ENCODE data around the gene ACVR1B. TPM values are rescaled to one million over a fixed set of nuclear protein-coding genes. Genes with fewer than 3 reads are reported as not detected.
A peak's percentile ranks its signal among the peaks of the same experiment; 100 is the strongest.

ACVR1B gene
- 52.6 TPM for polyA plus RNA-seq (ENCODE audit: insufficient read length)
- long read RNA-seq, donor 1, full-length matches to known transcripts = 26 of 106 reads
- long read RNA-seq, donor 1, partial matches to known transcripts = 80 of 106 reads
- long read RNA-seq, donor 1, other reads (novel, unspliced or antisense) = 0 of 106 reads
- long read RNA-seq, donor 2, full-length matches to known transcripts = 20 of 20 reads
- long read RNA-seq, donor 2, partial matches to known transcripts = 0 of 20 reads
- long read RNA-seq, donor 2, other reads (novel, unspliced or antisense) = 0 of 20 reads
- long read RNA-seq, donor 3, full-length matches to known transcripts = 8 of 43 reads
- long read RNA-seq, donor 3, partial matches to known transcripts = 35 of 43 reads
- long read RNA-seq, donor 3, other reads (novel, unspliced or antisense) = 0 of 43 reads
- long read RNA-seq, donor 4, full-length matches to known transcripts = 1 of 1 reads
- long read RNA-seq, donor 4, partial matches to known transcripts = 0 of 1 reads
- long read RNA-seq, donor 4, other reads (novel, unspliced or antisense) = 0 of 1 reads
- long read RNA-seq, donor 5, full-length matches to known transcripts = 14 of 14 reads
- long read RNA-seq, donor 5, partial matches to known transcripts = 0 of 14 reads
- long read RNA-seq, donor 5, other reads (novel, unspliced or antisense) = 0 of 14 reads
- long read RNA-seq, donor 6, full-length matches to known transcripts = 16 of 16 reads
- long read RNA-seq, donor 6, partial matches to known transcripts = 0 of 16 reads
- long read RNA-seq, donor 6, other reads (novel, unspliced or antisense) = 0 of 16 reads
- long read RNA-seq, donor 7, full-length matches to known transcripts = 24 of 24 reads
- long read RNA-seq, donor 7, partial matches to known transcripts = 0 of 24 reads
- long read RNA-seq, donor 7, other reads (novel, unspliced or antisense) = 0 of 24 reads
- long read RNA-seq, donor 8, full-length matches to known transcripts = 4 of 4 reads
- long read RNA-seq, donor 8, partial matches to known transcripts = 0 of 4 reads
- long read RNA-seq, donor 8, other reads (novel, unspliced or antisense) = 0 of 4 reads

- peak; percentile 81 for DNase-seq
Observed at GRCh38 chr12:51951199-51951842, at the start of gene ACVR1B. ACVR1B (plus strand) TSS chr12:51951699; CDS start chr12:51951744, 45 bp downstream.

- DNase-seq = no peak
Observed at GRCh38 chr12:51901881-51902280, 49.6 kb upstream of the ACVR1B start.

- no peak for DNase-seq
Observed at GRCh38 chr12:51904951-51905470, 46.5 kb upstream of the ACVR1B start.

GRCh38 chr12:51905471-51906429 is 45.7 kb upstream of the ACVR1B start:
- DNase-seq = no peak

- DNase-seq = no peak
Observed at GRCh38 chr12:51906430-51907082, 44.9 kb upstream of the ACVR1B start.

GRCh38 chr12:51907083-51907855 is 44.2 kb upstream of the ACVR1B start, which contains the start of gene ACVRL1:
ACVRL1 (plus strand) TSS chr12:51907504; CDS start chr12:51912475, 4,971 bp downstream.
- no peak for DNase-seq

GRCh38 chr12:51907856-51908425 is 43.6 kb upstream of the ACVR1B start:
- no peak for DNase-seq

- no peak for DNase-seq
Observed at GRCh38 chr12:51908876-51909592, 42.5 kb upstream of the ACVR1B start.

- no peak for DNase-seq
Observed at GRCh38 chr12:51910168-51910567, 41.3 kb upstream of the ACVR1B start.

- no peak for DNase-seq
Observed at GRCh38 chr12:51910691-51911090, 40.8 kb upstream of the ACVR1B start.

- DNase-seq = no peak
Observed at GRCh38 chr12:51911307-51911706, 40.2 kb upstream of the ACVR1B start.

- no peak for DNase-seq
Observed at GRCh38 chr12:51911788-51912711, 39.4 kb upstream of the ACVR1B start.

- no peak for DNase-seq
Observed at GRCh38 chr12:51913071-51914033, 38.1 kb upstream of the ACVR1B start.

GRCh38 chr12:51914034-51914923 is 37.2 kb upstream of the ACVR1B start:
- DNase-seq = no peak
